Liver (tissue), 3 donors: ENCODE measurements around the gene DRC1.

Experiments used
- ATF3 ChIP-seq: IDR thresholded peaks from 2 replicates; pipeline ENCODE4 v1.6.1; 2016; ENCODE audit warnings: antibody characterized with exemption
- CTCF ChIP-seq: fragments of 150-350 bp; IDR thresholded peaks from 2 replicates; pipeline ENCODE4 v1.5.1; 2017; ENCODE audit warnings: improper control_type of control experiment, low read depth, low read length; ENCODE audit not compliant: missing input control
- FOXA1 ChIP-seq: IDR thresholded peaks from 2 replicates; pipeline ENCODE4 v1.6.1; 2016; ENCODE audit warnings: antibody characterized with exemption
- FOXA2 ChIP-seq: IDR thresholded peaks from 2 replicates; pipeline ENCODE4 v1.6.1; 2016; ENCODE audit warnings: antibody characterized with exemption
- GABPA ChIP-seq, 2 donors: IDR thresholded peaks in 1 of 2; conservative IDR thresholded peaks in 1 of 2; 2 replicates each; pipeline ENCODE4 v1.6.1; 2016; ENCODE audit warnings: antibody characterized with exemption in 2 of 2, mild to moderate bottlenecking in 1 of 2, moderate library complexity in 1 of 2
- HNF4G ChIP-seq: IDR thresholded peaks from 2 replicates; pipeline ENCODE4 v1.6.1; 2016; ENCODE audit warnings: antibody characterized with exemption
- JUND ChIP-seq, 2 donors: IDR thresholded peaks; 2 replicates each; pipeline ENCODE4 v1.6.1; 2016; ENCODE audit warnings: antibody characterized with exemption in 2 of 2
- REST ChIP-seq: IDR thresholded peaks from 2 replicates; pipeline ENCODE4 v1.6.1; 2016; ENCODE audit warnings: antibody characterized with exemption, mild to moderate bottlenecking
- SP1 ChIP-seq: IDR thresholded peaks from 2 replicates; pipeline ENCODE4 v1.6.1; 2018; ENCODE audit warnings: antibody characterized with exemption, mild to moderate bottlenecking
- TAF1 ChIP-seq: conservative IDR thresholded peaks from 2 replicates; pipeline ENCODE4 v1.6.1; 2016; ENCODE audit warnings: antibody characterized with exemption, mild to moderate bottlenecking
- YY1 ChIP-seq: IDR thresholded peaks from 2 replicates; pipeline ENCODE4 v1.6.1; 2016; ENCODE audit warnings: antibody characterized with exemption, mild to moderate bottlenecking
- ZBTB33 ChIP-seq: IDR thresholded peaks from 2 replicates; pipeline ENCODE4 v1.6.1; 2016; ENCODE audit warnings: antibody characterized with exemption
- TF ChIP-seq, protein P1 (sequence below): IDR thresholded peaks from 2 replicates; pipeline ENCODE4 v1.6.1; 2016; ENCODE audit warnings: antibody characterized with exemption
- donor health status: healthy.
- donor health status: healthy.

GRCh38 chr2:26364669-26365068 lies 37.1 kb upstream of the DRC1 start:
- TF ChIP-seq REST (no peak), CTCF (no peak), TAF1 (no peak), GABPA (IDR thresholded peaks at IDR 0.05 in 1 of 2, conservative IDR thresholded peaks at IDR 0.05 in 1 of 2) (no peak), ZBTB33 (no peak), YY1 (no peak), ATF3 (no peak), FOXA1 (no peak), JUND (IDR thresholded peaks at IDR 0.05) (no peak), FOXA2 (no peak), HNF4G (no peak), SP1 (no peak)
- TF ChIP-seq, protein P1, sequence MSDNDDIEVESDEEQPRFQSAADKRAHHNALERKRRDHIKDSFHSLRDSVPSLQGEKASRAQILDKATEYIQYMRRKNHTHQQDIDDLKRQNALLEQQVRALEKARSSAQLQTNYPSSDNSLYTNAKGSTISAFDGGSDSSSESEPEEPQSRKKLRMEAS, result no peak
